HEK293 (cell line): ENCODE results near the gene ME3.

Source experiments
- CTCF ChIA-PET: fragments of 350-600 bp; formaldehyde crosslinking; extraction: SDS; loops from one replicate; lab custom pipeline; 2021; ENCODE audit warnings: antibody characterized with exemption; lab: Yijun Ruan, JAX
- POLR2A ChIA-PET: fragments of 300-600 bp; formaldehyde crosslinking; extraction: SDS; loops from one replicate; lab custom pipeline; 2020; ENCODE audit warnings: antibody characterized with exemption, inconsistent platforms; lab: Yijun Ruan, JAX
- H3K27ac ChIP-seq: fragments of 200-500 bp; sonication (Bioruptor generic); 2 replicates; pipeline ENCODE4 v1.5.1; 2014; ENCODE audit warnings: low read depth, low read length, control low read depth, inconsistent platforms; ENCODE audit errors: extremely low read depth
- H3K36me3 ChIP-seq, 2 experiments: fragments of 200-500 bp in 1 of 2; sonication (Bioruptor generic) in 1 of 2; 1 replicate in 1 of 2; 2 replicates in 1 of 2; pipeline ENCODE4 v1.5.1; 2014 to 2017; ENCODE audit warnings: inconsistent platforms in 2 of 2, low read length in 2 of 2; ENCODE audit not compliant: control insufficient read depth in 2 of 2, insufficient read depth in 1 of 2
- H3K4me1 ChIP-seq: fragments of 200-500 bp; sonication (Bioruptor generic); 2 replicates; pipeline ENCODE4 v1.5.1; 2014; ENCODE audit warnings: mild to moderate bottlenecking, low read length, inconsistent platforms; ENCODE audit not compliant: control insufficient read depth, insufficient read depth
- H3K4me3 ChIP-seq: 2 replicates; pipeline ENCODE4 v1.5.1; 2011; ENCODE audit warnings: low read depth, mild to moderate bottlenecking, control low read depth, low read length, moderate library complexity
- H3K9me3 ChIP-seq: fragments of 200-500 bp; sonication (Bioruptor generic); 2 replicates; pipeline ENCODE4 v1.5.1; 2014; ENCODE audit warnings: low read depth, low read length, inconsistent platforms; ENCODE audit not compliant: control insufficient read depth, insufficient read depth
- HOXD13 ChIP-seq: sonication (generic); formaldehyde crosslinking; IDR thresholded peaks from 2 replicates; pipeline ENCODE4 v1.8.0; 2022; ENCODE audit warnings: missing genetic modification reagents, borderline replicate concordance
- PRDM10 ChIP-seq: fragments of 450-650 bp; formaldehyde crosslinking; IDR thresholded peaks from 2 replicates; pipeline ENCODE4 v1.5.1; 2016; ENCODE audit warnings: missing biosample characterization, missing genetic modification characterization
- WT1 ChIP-seq: fragments of 450-650 bp; formaldehyde crosslinking; IDR thresholded peaks from 2 replicates; pipeline ENCODE4 v1.5.1; 2016; ENCODE audit warnings: missing biosample characterization, missing genetic modification characterization
- YY2 ChIP-seq: fragments of 450-650 bp; formaldehyde crosslinking; IDR thresholded peaks from 2 replicates; pipeline ENCODE4 v1.5.1; 2016; ENCODE audit warnings: missing biosample characterization, missing genetic modification characterization
- ZBTB17 ChIP-seq: fragments of 450-650 bp; formaldehyde crosslinking; IDR thresholded peaks from 2 replicates; pipeline ENCODE4 v1.5.1; 2016; ENCODE audit warnings: missing biosample characterization, missing genetic modification characterization
- ZNF140 ChIP-seq: fragments of 450-650 bp; formaldehyde crosslinking; IDR thresholded peaks from 2 replicates; pipeline ENCODE4 v1.5.1; 2016; ENCODE audit warnings: missing biosample characterization, missing genetic modification characterization
- ZNF223 ChIP-seq: fragments of 450-650 bp; formaldehyde crosslinking; IDR thresholded peaks from 2 replicates; pipeline ENCODE4 v1.5.1; 2016; ENCODE audit warnings: missing biosample characterization, missing genetic modification characterization
- ZNF292 ChIP-seq: fragments of 450-650 bp; formaldehyde crosslinking; IDR thresholded peaks from 2 replicates; pipeline ENCODE4 v1.5.1; 2016; ENCODE audit warnings: low read depth, missing biosample characterization, missing genetic modification characterization, borderline replicate concordance
- ZNF513 ChIP-seq: fragments of 450-650 bp; IDR thresholded peaks from 2 replicates; pipeline ENCODE4 v1.5.1; 2018; ENCODE audit warnings: missing biosample characterization, missing genetic modification characterization
- ZNF558 ChIP-seq: fragments of 450-650 bp; formaldehyde crosslinking; IDR thresholded peaks from 2 replicates; pipeline ENCODE4 v1.5.1; 2016; ENCODE audit warnings: missing biosample characterization, missing genetic modification characterization
- ZNF791 ChIP-seq: fragments of 450-650 bp; formaldehyde crosslinking; IDR thresholded peaks from 2 replicates; pipeline ENCODE4 v1.5.1; 2016; ENCODE audit warnings: missing biosample characterization, missing genetic modification characterization
- TF ChIP-seq, protein P1 (sequence below): sonication (generic); formaldehyde crosslinking; IDR thresholded peaks from 2 replicates; pipeline ENCODE4 v1.8.1; 2022; ENCODE audit warnings: mild to moderate bottlenecking, moderate library complexity, missing genetic modification reagents
- TF ChIP-seq, protein P2 (sequence below): fragments of 450-650 bp; formaldehyde crosslinking; IDR thresholded peaks from 2 replicates; pipeline ENCODE4 v1.5.1; 2016; ENCODE audit warnings: missing biosample characterization, missing genetic modification characterization
- TF ChIP-seq, protein P3 (sequence below): fragments of 450-650 bp; formaldehyde crosslinking; IDR thresholded peaks from 2 replicates; pipeline ENCODE4 v1.5.1; 2016; ENCODE audit warnings: missing biosample characterization, missing genetic modification characterization, borderline replicate concordance

The ME3 gene

DNA sequence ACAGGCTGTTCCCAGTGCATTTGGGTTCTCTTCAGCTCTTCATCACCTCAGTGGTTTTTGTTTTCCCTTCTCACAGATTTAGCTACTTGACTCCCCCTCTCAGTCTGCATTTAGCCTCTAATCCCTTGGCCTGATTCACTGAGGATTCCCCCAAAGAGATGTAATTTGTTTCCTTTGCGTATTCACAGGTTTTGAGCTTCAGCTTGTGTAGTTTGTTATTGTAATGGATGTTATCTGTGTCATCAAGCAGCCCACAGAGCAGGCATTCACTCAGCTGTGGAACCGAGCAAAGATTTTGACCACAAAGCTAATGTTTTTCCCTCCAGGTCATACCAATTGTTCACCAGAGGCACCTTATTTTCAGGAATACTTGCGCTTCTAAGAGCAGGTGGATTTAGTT lies 6.4 kb upstream of the ME3 start:
- TF ChIP-seq PRDM10 (tag by site-specific recombination), result peak; percentile 61
- TF ChIP-seq ZBTB17 (tag by site-specific recombination), result peak; percentile 93
- TF ChIP-seq, protein P1, sequence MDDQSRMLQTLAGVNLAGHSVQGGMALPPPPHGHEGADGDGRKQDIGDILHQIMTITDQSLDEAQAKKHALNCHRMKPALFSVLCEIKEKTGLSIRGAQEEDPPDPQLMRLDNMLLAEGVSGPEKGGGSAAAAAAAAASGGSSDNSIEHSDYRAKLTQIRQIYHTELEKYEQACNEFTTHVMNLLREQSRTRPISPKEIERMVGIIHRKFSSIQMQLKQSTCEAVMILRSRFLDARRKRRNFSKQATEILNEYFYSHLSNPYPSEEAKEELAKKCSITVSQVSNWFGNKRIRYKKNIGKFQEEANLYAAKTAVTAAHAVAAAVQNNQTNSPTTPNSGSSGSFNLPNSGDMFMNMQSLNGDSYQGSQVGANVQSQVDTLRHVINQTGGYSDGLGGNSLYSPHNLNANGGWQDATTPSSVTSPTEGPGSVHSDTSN (CRISPR knock-in tag), result no peak
- TF ChIP-seq, protein P2, sequence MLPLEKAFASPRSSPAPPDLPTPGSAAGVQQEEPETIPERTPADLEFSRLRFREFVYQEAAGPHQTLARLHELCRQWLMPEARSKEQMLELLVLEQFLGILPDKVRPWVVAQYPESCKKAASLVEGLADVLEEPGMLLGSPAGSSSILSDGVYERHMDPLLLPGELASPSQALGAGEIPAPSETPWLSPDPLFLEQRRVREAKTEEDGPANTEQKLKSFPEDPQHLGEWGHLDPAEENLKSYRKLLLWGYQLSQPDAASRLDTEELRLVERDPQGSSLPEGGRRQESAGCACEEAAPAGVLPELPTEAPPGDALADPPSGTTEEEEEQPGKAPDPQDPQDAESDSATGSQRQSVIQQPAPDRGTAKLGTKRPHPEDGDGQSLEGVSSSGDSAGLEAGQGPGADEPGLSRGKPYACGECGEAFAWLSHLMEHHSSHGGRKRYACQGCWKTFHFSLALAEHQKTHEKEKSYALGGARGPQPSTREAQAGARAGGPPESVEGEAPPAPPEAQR, result no peak
- TF ChIP-seq ZNF791, result no peak
- TF ChIP-seq WT1 (tag by site-specific recombination), result no peak
- ChIA-PET POLR2A (no interaction called here), CTCF (interaction anchor here (1.1 to 2.8 kb wide), 5 partner anchors 11 to 222 kb away, joined by 3 to 9 read pairs (median 4); partner anchors contain the start of gene PRSS23)
- Histone ChIP-seq H3K4me1 (peaks cover 9% of the 10 kb centered on the region), H3K36me3 (no peaks in the 10 kb centered on the region), H3K9me3 (no peaks in the 10 kb centered on the region), H3K27ac (no peak overlapping the region), H3K4me3 (no peak overlapping the region)

DNA sequence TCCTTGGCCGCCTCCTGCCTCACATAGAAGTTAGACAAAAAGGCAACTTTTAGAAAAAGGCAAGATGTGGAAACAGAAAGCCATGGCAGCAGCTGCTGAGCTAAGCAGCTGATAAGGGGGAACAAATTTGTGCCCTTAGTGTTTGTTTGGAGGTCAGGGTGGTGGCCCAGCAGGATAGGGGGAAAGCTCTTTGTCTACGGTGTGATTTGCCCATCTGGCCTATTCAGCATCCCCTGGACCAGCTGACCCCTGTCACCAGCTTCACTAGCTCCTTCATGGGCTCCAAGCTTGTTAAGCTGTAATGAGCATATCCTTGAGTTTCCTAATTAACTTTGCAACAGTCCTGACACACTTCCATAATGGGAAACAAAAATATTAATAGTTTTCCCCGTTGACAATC lies 5.9 kb upstream of the ME3 start:
- Histone ChIP-seq H3K9me3 (no peaks in the 10 kb centered on the region), H3K36me3 (no peaks in the 10 kb centered on the region), H3K27ac (no peak overlapping the region), H3K4me3 (no peak overlapping the region), H3K4me1 (peaks cover 9% of the 10 kb centered on the region)
- POLR2A ChIA-PET, result no interaction called here
- TF ChIP-seq, protein P3, sequence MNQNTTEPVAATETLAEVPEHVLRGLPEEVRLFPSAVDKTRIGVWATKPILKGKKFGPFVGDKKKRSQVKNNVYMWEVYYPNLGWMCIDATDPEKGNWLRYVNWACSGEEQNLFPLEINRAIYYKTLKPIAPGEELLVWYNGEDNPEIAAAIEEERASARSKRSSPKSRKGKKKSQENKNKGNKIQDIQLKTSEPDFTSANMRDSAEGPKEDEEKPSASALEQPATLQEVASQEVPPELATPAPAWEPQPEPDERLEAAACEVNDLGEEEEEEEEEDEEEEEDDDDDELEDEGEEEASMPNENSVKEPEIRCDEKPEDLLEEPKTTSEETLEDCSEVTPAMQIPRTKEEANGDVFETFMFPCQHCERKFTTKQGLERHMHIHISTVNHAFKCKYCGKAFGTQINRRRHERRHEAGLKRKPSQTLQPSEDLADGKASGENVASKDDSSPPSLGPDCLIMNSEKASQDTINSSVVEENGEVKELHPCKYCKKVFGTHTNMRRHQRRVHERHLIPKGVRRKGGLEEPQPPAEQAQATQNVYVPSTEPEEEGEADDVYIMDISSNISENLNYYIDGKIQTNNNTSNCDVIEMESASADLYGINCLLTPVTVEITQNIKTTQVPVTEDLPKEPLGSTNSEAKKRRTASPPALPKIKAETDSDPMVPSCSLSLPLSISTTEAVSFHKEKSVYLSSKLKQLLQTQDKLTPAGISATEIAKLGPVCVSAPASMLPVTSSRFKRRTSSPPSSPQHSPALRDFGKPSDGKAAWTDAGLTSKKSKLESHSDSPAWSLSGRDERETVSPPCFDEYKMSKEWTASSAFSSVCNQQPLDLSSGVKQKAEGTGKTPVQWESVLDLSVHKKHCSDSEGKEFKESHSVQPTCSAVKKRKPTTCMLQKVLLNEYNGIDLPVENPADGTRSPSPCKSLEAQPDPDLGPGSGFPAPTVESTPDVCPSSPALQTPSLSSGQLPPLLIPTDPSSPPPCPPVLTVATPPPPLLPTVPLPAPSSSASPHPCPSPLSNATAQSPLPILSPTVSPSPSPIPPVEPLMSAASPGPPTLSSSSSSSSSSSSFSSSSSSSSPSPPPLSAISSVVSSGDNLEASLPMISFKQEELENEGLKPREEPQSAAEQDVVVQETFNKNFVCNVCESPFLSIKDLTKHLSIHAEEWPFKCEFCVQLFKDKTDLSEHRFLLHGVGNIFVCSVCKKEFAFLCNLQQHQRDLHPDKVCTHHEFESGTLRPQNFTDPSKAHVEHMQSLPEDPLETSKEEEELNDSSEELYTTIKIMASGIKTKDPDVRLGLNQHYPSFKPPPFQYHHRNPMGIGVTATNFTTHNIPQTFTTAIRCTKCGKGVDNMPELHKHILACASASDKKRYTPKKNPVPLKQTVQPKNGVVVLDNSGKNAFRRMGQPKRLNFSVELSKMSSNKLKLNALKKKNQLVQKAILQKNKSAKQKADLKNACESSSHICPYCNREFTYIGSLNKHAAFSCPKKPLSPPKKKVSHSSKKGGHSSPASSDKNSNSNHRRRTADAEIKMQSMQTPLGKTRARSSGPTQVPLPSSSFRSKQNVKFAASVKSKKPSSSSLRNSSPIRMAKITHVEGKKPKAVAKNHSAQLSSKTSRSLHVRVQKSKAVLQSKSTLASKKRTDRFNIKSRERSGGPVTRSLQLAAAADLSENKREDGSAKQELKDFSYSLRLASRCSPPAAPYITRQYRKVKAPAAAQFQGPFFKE (tag by site-specific recombination), result no peak
- TF ChIP-seq ZNF140 (tag by site-specific recombination), result no peak
- no peak for TF ChIP-seq ZNF558
- no peak for TF ChIP-seq YY2 (tag by site-specific recombination)
- TF ChIP-seq HOXD13 (CRISPR knock-in tag), result no peak
- TF ChIP-seq ZNF513 (tag by site-specific recombination), result no peak
- no peak for TF ChIP-seq ZNF223
- no peak for TF ChIP-seq ZNF292 (tag by site-specific recombination)
- CTCF ChIA-PET, result interaction anchor here (0.7 to 2.8 kb wide), 6 partner anchors 10 to 139 kb away, joined by 3 to 9 read pairs (median 4); partner anchors contain the start of gene PRSS23
